Measurements from ENCODE around the gene MGMT. TPM values are rescaled to one million over a fixed set of nuclear protein-coding genes. Genes with fewer than 3 reads are reported as not detected.

MGMT gene
- total and polyA plus RNA-seq, 9 of the 15 experiments (the other 6 are each of a cell fraction or from before 2014, with no cell fraction given): 0.03 to 0.29 (median 0.11) TPM; not detected in 4

DNA sequence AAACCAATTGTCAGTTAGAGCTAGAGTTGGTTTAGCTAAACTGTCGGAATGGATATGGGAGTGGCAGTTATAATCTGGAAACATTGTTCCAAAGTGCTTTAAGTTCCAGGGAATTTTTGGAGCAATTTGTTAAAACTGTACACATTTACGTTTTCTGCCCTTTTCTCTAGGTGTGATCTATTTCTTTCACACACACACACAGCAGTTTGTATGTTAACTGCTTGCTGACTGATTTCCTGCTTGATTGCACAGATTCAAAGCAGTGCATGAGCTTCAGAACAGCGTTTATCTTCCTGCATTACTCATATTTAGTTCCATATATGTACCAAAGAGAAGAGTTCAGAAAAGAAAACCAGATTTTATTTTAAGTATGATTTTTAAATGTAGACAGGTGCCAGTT, 57.9 kb downstream of the MGMT start:
- CTCF ChIA-PET (ENCODE audit: low intra/inter-chr PET ratio): no interaction called here
- no TSS peak for BruUV-seq (replicated peaks)
- WGBS (ENCODE audit: insufficient coverage, low coverage, missing lambda C conversion rate): 0% methylated on average over 3 of the region's 3 CpGs
- Histone ChIP-seq H3K4me1 (replicated peaks in 1 of 2; ENCODE audit: control insufficient read depth in 2 of 2, insufficient read depth in 2 of 2, low read length in 2 of 2) (no peaks in the 10 kb centered on the region), H2AFZ (ENCODE audit: low read depth, low read length) (no peak overlapping the region), H3K27me3 (ENCODE audit: control insufficient read depth in 2 of 2, insufficient read depth in 2 of 2, low read length in 2 of 2) (peaks cover 0 to 26% of the 10 kb centered on the region in 2 experiments; a peak in 2 of 5 replicates), H3K79me2 (ENCODE audit: control insufficient read depth, insufficient read depth, low read length) (no peaks in the 10 kb centered on the region), H3K27ac (ENCODE audit: extremely low read depth, low read depth, low read length) (no peak overlapping the region), H3K9ac (ENCODE audit: insufficient read depth in 1 of 2, low read depth in 2 of 2, low read length in 2 of 2) (no peak overlapping the region), H3K9me3 (replicated peaks; ENCODE audit: control insufficient read depth, insufficient read depth, low read depth, low read length) (no peaks in the 10 kb centered on the region), H3K4me2 (ENCODE audit: insufficient read depth, low read length) (no peak overlapping the region), H3K9me1 (ENCODE audit: control insufficient read depth, insufficient read depth, low read length) (no peaks in the 10 kb centered on the region), H3K36me3 (ENCODE audit: control insufficient read depth, insufficient read depth, low read length) (no peaks in the 10 kb centered on the region), H3K4me3 (no peak overlapping the region), H4K20me1 (replicated peaks; ENCODE audit: control insufficient read depth, insufficient read depth, low read length) (no peaks in the 10 kb centered on the region)
- ATAC-seq: no peak
- intact Hi-C loops (cut with micrococcal nuclease): no loop called here
- FAIRE-seq: no peak
- POLR2A ChIA-PET: no interaction called here
- no peak for DNase-seq (ENCODE audit: extremely low read depth in 1 of 4, low spot score in 3 of 4)
- in situ Hi-C loops (cut with MboI): no loop called here
- TF ChIP-seq BDP1 (IDR thresholded peaks at IDR 0.05; ENCODE audit: insufficient read depth, insufficient read length) (no peak), ZNF584 (CRISPR knock-in tag; IDR thresholded peaks at IDR 0.05; ENCODE audit: low read depth) (no peak), SREBF1 (IDR thresholded peaks at IDR 0.05; ENCODE audit: borderline replicate concordance, low read depth, low read length) (no peak), ADNP (tag; IDR thresholded peaks at IDR 0.05) (no peak), RFX5 (IDR thresholded peaks at IDR 0.05; ENCODE audit: low read depth, low read length) (no peak), ZNF551 (CRISPR knock-in tag; IDR thresholded peaks at IDR 0.05) (no peak), BCOR (IDR thresholded peaks at IDR 0.05) (no peak), ESRRB (CRISPR knock-in tag; IDR thresholded peaks at IDR 0.05; ENCODE audit: borderline replicate concordance) (no peak), SP1 (CRISPR knock-in tag; IDR thresholded peaks at IDR 0.05) (no peak), HNRNPUL1 (IDR thresholded peaks at IDR 0.05; ENCODE audit: low read length) (no peak)
- TF ChIP-seq, protein P1, sequence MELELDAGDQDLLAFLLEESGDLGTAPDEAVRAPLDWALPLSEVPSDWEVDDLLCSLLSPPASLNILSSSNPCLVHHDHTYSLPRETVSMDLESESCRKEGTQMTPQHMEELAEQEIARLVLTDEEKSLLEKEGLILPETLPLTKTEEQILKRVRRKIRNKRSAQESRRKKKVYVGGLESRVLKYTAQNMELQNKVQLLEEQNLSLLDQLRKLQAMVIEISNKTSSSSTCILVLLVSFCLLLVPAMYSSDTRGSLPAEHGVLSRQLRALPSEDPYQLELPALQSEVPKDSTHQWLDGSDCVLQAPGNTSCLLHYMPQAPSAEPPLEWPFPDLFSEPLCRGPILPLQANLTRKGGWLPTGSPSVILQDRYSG (tag; conservative IDR thresholded peaks at IDR 0.05; ENCODE audit: low read depth): no peak
- TF ChIP-seq, protein P2, sequence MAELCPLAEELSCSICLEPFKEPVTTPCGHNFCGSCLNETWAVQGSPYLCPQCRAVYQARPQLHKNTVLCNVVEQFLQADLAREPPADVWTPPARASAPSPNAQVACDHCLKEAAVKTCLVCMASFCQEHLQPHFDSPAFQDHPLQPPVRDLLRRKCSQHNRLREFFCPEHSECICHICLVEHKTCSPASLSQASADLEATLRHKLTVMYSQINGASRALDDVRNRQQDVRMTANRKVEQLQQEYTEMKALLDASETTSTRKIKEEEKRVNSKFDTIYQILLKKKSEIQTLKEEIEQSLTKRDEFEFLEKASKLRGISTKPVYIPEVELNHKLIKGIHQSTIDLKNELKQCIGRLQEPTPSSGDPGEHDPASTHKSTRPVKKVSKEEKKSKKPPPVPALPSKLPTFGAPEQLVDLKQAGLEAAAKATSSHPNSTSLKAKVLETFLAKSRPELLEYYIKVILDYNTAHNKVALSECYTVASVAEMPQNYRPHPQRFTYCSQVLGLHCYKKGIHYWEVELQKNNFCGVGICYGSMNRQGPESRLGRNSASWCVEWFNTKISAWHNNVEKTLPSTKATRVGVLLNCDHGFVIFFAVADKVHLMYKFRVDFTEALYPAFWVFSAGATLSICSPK (IDR thresholded peaks at IDR 0.05; ENCODE audit: borderline replicate concordance): no peak
- TF ChIP-seq, protein P3, sequence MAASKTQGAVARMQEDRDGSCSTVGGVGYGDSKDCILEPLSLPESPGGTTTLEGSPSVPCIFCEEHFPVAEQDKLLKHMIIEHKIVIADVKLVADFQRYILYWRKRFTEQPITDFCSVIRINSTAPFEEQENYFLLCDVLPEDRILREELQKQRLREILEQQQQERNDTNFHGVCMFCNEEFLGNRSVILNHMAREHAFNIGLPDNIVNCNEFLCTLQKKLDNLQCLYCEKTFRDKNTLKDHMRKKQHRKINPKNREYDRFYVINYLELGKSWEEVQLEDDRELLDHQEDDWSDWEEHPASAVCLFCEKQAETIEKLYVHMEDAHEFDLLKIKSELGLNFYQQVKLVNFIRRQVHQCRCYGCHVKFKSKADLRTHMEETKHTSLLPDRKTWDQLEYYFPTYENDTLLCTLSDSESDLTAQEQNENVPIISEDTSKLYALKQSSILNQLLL (CRISPR knock-in tag; IDR thresholded peaks at IDR 0.05; ENCODE audit: borderline replicate concordance): no peak
- TF ChIP-seq, protein P4, sequence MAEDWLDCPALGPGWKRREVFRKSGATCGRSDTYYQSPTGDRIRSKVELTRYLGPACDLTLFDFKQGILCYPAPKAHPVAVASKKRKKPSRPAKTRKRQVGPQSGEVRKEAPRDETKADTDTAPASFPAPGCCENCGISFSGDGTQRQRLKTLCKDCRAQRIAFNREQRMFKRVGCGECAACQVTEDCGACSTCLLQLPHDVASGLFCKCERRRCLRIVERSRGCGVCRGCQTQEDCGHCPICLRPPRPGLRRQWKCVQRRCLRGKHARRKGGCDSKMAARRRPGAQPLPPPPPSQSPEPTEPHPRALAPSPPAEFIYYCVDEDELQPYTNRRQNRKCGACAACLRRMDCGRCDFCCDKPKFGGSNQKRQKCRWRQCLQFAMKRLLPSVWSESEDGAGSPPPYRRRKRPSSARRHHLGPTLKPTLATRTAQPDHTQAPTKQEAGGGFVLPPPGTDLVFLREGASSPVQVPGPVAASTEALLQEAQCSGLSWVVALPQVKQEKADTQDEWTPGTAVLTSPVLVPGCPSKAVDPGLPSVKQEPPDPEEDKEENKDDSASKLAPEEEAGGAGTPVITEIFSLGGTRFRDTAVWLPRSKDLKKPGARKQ (CRISPR knock-in tag; IDR thresholded peaks at IDR 0.05): no peak

Measured in K562 (cell line).